ENCODE measurements around the gene RPH3AL. TPM values are rescaled to one million over a fixed set of nuclear protein-coding genes. Genes with fewer than 3 reads are reported as not detected.

The RPH3AL gene
- total and polyA plus RNA-seq, 10 of the 15 experiments (the other 5 are each of a cell fraction or from before 2014, with no cell fraction given): 0.04 to 1.2 (median 0.47) TPM; not detected in 2

- H3K27ac ChIP-seq (ENCODE audit: control insufficient read depth, insufficient read depth): no peak overlapping the region
- TF ChIP-seq POU2F2 (IDR thresholded peaks at IDR 0.05; ENCODE audit: borderline replicate concordance, low read depth, low read length): no peak
- TF ChIP-seq NR2C1 (IDR thresholded peaks at IDR 0.05): no peak
- no peak for TF ChIP-seq JUNB (IDR thresholded peaks at IDR 0.05)
- TF ChIP-seq TARDBP (IDR thresholded peaks at IDR 0.05; ENCODE audit: borderline replicate concordance): no peak
- BruUV-seq (replicated peaks): no TSS peak
- SMC1A ChIA-PET (ENCODE audit: uncharacterized antibody, unreplicated experiment): no interaction called here
- CTCF ChIA-PET: no interaction called here
- no peaks in the 10 kb centered on the region for H4K20me1 ChIP-seq (ENCODE audit: control insufficient read depth, insufficient read depth)
- DNase-seq (ENCODE audit: low read depth, low spot score): no peak
- H3K27me3 ChIP-seq (replicated peaks in 1 of 2; ENCODE audit: control insufficient read depth in 2 of 2, insufficient read depth in 2 of 2, low read length in 1 of 2): no peaks in the 10 kb centered on the region; a peak in 1 of 4 replicates
- H3K79me2 ChIP-seq (ENCODE audit: control insufficient read depth, insufficient read depth, low read length): no peaks in the 10 kb centered on the region
- no peak overlapping the region for H3K4me2 ChIP-seq (ENCODE audit: control insufficient read depth, insufficient read depth)
- POLR2A ChIA-PET: no interaction called here
- WGBS (ENCODE audit: insufficient coverage, insufficient replicate concordance, low lambda C conversion rate, missing lambda C conversion rate): 30% methylated on average over 7 of the region's 8 CpGs
- H3K36me3 ChIP-seq (ENCODE audit: control insufficient read depth in 2 of 2, insufficient read depth in 2 of 2, low read length in 1 of 2): no peaks in the 10 kb centered on the region
- H3K9ac ChIP-seq (ENCODE audit: control insufficient read depth, insufficient read depth, low read length): no peak overlapping the region
- no peak overlapping the region for H3K4me3 ChIP-seq
- H3K4me1 ChIP-seq (ENCODE audit: control insufficient read depth, insufficient read depth, low read length): no peaks in the 10 kb centered on the region
- H3K9me3 ChIP-seq (replicated peaks; ENCODE audit: control insufficient read depth, insufficient read depth, low read length): no peaks in the 10 kb centered on the region; the same call in 2 of the 3 replicates
- no peak for ATAC-seq
- no peak overlapping the region for H2AFZ ChIP-seq (ENCODE audit: control insufficient read depth, low read depth, low read length)
- RAD21 ChIA-PET (ENCODE audit: unreplicated experiment): no interaction called here
- in situ Hi-C loops (cut with MboI) (no loop called here), intact Hi-C loops (cut with micrococcal nuclease; ENCODE audit: unreplicated experiment) (no loop called here)
- FAIRE-seq: no peak
These were observed 1.7 kb downstream of the RPH3AL start for GRCh38 chr17:350706-351448.

- RAD21 ChIA-PET (ENCODE audit: unreplicated experiment): no interaction called here
- no peak overlapping the region for H3K4me2 ChIP-seq (ENCODE audit: control insufficient read depth, insufficient read depth)
- SMC1A ChIA-PET (ENCODE audit: uncharacterized antibody, unreplicated experiment): no interaction called here
- no peak overlapping the region for H3K4me3 ChIP-seq
- no peaks in the 10 kb centered on the region; a peak in 1 of 4 replicates for H3K27me3 ChIP-seq (replicated peaks in 1 of 2; ENCODE audit: control insufficient read depth in 2 of 2, insufficient read depth in 2 of 2, low read length in 1 of 2)
- intact Hi-C loops (cut with micrococcal nuclease; ENCODE audit: unreplicated experiment): no loop called here
- no peaks in the 10 kb centered on the region for H4K20me1 ChIP-seq (ENCODE audit: control insufficient read depth, insufficient read depth)
- CTCF ChIA-PET: no interaction called here
- BruUV-seq (replicated peaks): no TSS peak
- no peaks in the 10 kb centered on the region for H3K79me2 ChIP-seq (ENCODE audit: control insufficient read depth, insufficient read depth, low read length)
- no peak for FAIRE-seq
- DNase-seq (ENCODE audit: low read depth, low spot score): no peak
- no peak overlapping the region for H2AFZ ChIP-seq (ENCODE audit: control insufficient read depth, low read depth, low read length)
- no peak for ATAC-seq
- no peaks in the 10 kb centered on the region; the same call in 2 of the 3 replicates for H3K9me3 ChIP-seq (replicated peaks; ENCODE audit: control insufficient read depth, insufficient read depth, low read length)
- no peaks in the 10 kb centered on the region for H3K4me1 ChIP-seq (ENCODE audit: control insufficient read depth, insufficient read depth, low read length)
- H3K36me3 ChIP-seq (ENCODE audit: control insufficient read depth in 2 of 2, insufficient read depth in 2 of 2, low read length in 1 of 2): no peaks in the 10 kb centered on the region
- no peak overlapping the region for H3K27ac ChIP-seq (ENCODE audit: control insufficient read depth, insufficient read depth)
- POLR2A ChIA-PET: no interaction called here
- in situ Hi-C loops (cut with MboI): no loop called here
- WGBS (ENCODE audit: insufficient coverage, insufficient replicate concordance, low lambda C conversion rate, missing lambda C conversion rate): 33% methylated on average over 3 of the region's 3 CpGs
- no peak overlapping the region for H3K9ac ChIP-seq (ENCODE audit: control insufficient read depth, insufficient read depth, low read length)
- TF ChIP-seq BCL3 (IDR thresholded peaks at IDR 0.05; ENCODE audit: borderline replicate concordance, insufficient read depth, low read depth, low read length, poor library complexity, severe bottlenecking): no peak
- no peak for TF ChIP-seq SUPT20H (IDR thresholded peaks at IDR 0.05; ENCODE audit: borderline replicate concordance, control insufficient read depth, low read depth, low read length)
- no peak for TF ChIP-seq ATF2 (IDR thresholded peaks at IDR 0.05; ENCODE audit: low read length)
- TF ChIP-seq BCL11A (IDR thresholded peaks at IDR 0.05; ENCODE audit: low read depth, low read length): no peak
- TF ChIP-seq ELK1 (IDR thresholded peaks at IDR 0.05; ENCODE audit: low read depth, low read length): no peak
- TF ChIP-seq RELA (IDR thresholded peaks at IDR 0.05; ENCODE audit: borderline replicate concordance, partially characterized antibody): no peak
- TF ChIP-seq ATF7 (IDR thresholded peaks at IDR 0.05; ENCODE audit: low read depth): no peak
- TF ChIP-seq ZNF207 (IDR thresholded peaks at IDR 0.05; ENCODE audit: borderline replicate concordance): no peak
- TF ChIP-seq RFX5 (IDR thresholded peaks at IDR 0.05; ENCODE audit: low read depth, low read length): no peak
- TF ChIP-seq SIN3A (IDR thresholded peaks at IDR 0.05; ENCODE audit: low read depth, low read length): no peak
- no peak for TF ChIP-seq ZZZ3 (IDR thresholded peaks at IDR 0.05; ENCODE audit: control insufficient read depth, insufficient read length, low read depth)
These were observed 2.9 kb downstream of the RPH3AL start for GRCh38 chr17:349666-350065.
